ENCODE measurements around the gene CCDC106.

DNA sequence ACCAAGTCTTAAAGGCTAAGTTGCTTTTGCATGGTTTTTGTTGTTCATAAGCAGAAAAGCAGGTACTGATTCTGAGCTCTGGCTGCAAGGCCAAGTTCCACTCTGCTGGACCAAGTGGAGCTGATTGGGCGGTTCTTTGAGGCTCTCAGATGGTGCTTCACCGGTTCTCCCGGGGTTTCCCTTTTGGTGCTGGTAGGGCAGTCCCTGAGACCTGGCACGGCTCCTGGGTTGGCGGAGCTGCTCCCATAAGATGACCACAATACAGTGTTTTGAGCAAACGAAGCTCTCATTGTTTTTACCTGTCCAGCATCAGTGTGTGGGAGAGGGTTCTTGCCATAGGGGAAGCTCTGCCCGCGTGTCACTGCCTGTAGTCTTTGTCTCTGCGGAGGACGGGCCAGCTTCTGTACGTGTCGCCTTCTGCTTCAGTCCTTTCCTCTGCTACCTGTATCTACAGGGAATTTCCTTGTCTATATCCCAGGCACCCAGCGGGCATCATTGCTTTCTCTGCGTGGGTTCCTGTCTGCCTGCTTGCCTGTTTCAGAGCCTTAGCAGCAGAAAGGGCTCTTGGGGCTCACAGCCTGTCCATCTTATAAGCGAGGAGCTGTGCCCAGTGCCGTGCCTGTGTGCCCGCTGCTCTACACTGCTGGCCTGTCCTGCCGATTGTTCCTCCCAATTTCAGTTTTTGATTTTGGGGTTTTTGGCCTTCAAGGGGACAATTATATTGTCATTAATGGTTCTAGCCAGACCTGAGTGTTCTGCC is 9.2 kb downstream of the CCDC106 start:
- TF ChIP-seq, protein P1, sequence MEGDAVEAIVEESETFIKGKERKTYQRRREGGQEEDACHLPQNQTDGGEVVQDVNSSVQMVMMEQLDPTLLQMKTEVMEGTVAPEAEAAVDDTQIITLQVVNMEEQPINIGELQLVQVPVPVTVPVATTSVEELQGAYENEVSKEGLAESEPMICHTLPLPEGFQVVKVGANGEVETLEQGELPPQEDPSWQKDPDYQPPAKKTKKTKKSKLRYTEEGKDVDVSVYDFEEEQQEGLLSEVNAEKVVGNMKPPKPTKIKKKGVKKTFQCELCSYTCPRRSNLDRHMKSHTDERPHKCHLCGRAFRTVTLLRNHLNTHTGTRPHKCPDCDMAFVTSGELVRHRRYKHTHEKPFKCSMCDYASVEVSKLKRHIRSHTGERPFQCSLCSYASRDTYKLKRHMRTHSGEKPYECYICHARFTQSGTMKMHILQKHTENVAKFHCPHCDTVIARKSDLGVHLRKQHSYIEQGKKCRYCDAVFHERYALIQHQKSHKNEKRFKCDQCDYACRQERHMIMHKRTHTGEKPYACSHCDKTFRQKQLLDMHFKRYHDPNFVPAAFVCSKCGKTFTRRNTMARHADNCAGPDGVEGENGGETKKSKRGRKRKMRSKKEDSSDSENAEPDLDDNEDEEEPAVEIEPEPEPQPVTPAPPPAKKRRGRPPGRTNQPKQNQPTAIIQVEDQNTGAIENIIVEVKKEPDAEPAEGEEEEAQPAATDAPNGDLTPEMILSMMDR (optimal IDR thresholded peaks at IDR 0.05 in 1 of 3, IDR thresholded peaks at IDR 0.05 in 1 of 3, conservative IDR thresholded peaks at IDR 0.05 in 1 of 3; ENCODE audit: extremely low read depth in 1 of 3, insufficient read depth in 2 of 3, low read length in 3 of 3): no peak
- no peak for TF ChIP-seq EZH2 (IDR thresholded peaks at IDR 0.05; ENCODE audit: low read length)

Data from keratinocyte (primary cell).